Fibroblast of pulmonary artery (primary cell): Measurements from ENCODE around the gene ZNF710.
"Not testable (repeated sequence)": the region's sequence is repeated elsewhere in the genome, so short reads cannot be mapped to it uniquely, and the experiment has no call there.

Experiments used
- DNase-seq: peaks from one replicate; pipeline ENCODE4 v3.0.0-alpha.2; 2010; ENCODE audit warnings: low read depth
- H3K4me3 ChIP-seq: replicated peaks from 2 replicates; pipeline ENCODE4 v1.5.1; 2011; ENCODE audit warnings: low read depth, mild to moderate bottlenecking, control low read depth, low read length, moderate library complexity
- CTCF ChIP-seq: IDR thresholded peaks from 2 replicates; pipeline ENCODE4 v1.5.1; 2011; ENCODE audit warnings: mild to moderate bottlenecking, control low read depth, low read length, inconsistent platforms; ENCODE audit errors: missing control alignments

Gene ZNF710

GRCh38 chr15:90062973-90063769 lies 62.0 kb downstream of the ZNF710 start:
- no peak for DNase-seq
- H3K4me3 ChIP-seq: no peak overlapping the region
- no peak for TF ChIP-seq CTCF

- no peak for DNase-seq
- no peak overlapping the region for H3K4me3 ChIP-seq
- no peak for TF ChIP-seq CTCF
Measured at GRCh38 chr15:90063770-90064247, 62.7 kb downstream of the ZNF710 start.

- H3K4me3 ChIP-seq: no peak overlapping the region
- no peak for DNase-seq
- no peak for TF ChIP-seq CTCF
Measured at GRCh38 chr15:90064911-90065681, 64.0 kb downstream of the ZNF710 start.

- DNase-seq: no peak
- TF ChIP-seq CTCF: no peak
- H3K4me3 ChIP-seq: no peak overlapping the region
Measured at GRCh38 chr15:90065682-90066049, 64.5 kb downstream of the ZNF710 start.

- no peak overlapping the region for H3K4me3 ChIP-seq
- no peak for TF ChIP-seq CTCF
- DNase-seq: no peak
Measured at GRCh38 chr15:90067181-90067952, 66.2 kb downstream of the ZNF710 start.

GRCh38 chr15:90067953-90068606 lies 67.0 kb downstream of the ZNF710 start:
- no peak overlapping the region for H3K4me3 ChIP-seq
- TF ChIP-seq CTCF: no peak
- no peak for DNase-seq

- H3K4me3 ChIP-seq, DNase-seq: not testable (repeated sequence)
Measured at GRCh38 chr15:90070623-90071022, 69.5 kb downstream of the ZNF710 start.
